Measurements from ENCODE around the gene KRT40.

GRCh38 chr17:40931311-40931710 is 52.8 kb downstream of the KRT40 start:
- TF ChIP-seq TAF1 (IDR thresholded peaks at IDR 0.05; ENCODE audit: borderline replicate concordance, low read depth, low read length) = no peak
- TF ChIP-seq POLR2A (IDR thresholded peaks at IDR 0.05; ENCODE audit: low read depth, low read length) = no peak
